GM04504 (cell line): ENCODE results near the gene PCBP1.
"Not testable (repeated sequence)": the region's sequence is repeated elsewhere in the genome, so short reads cannot be mapped to it uniquely, and the experiment has no call there.

ENCODE experiments used
- DNase-seq: peaks from one replicate; pipeline ENCODE4 v3.0.0-alpha.2; 2012; ENCODE audit warnings: low read depth

PCBP1 gene

DNA sequence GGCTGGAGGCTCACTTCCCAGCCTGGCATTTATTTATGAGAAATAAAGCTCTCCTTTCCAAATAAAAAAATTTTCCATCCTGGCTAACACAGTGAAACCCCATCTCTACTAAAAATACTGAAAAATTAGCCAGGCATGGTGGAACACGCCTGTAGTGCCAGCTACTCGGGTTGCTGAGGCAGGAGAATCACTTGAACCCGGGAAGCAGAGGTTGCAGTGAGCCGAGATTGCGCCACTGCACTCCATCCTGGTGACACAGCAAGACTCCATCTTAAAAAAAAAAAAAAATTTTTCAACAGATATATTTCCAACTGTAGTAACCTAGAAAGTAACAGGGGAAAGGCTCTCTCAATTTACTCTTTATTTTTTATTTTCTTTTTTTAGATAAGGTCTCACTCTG, 6.1 kb upstream of the PCBP1 start:
- no peak for DNase-seq

DNA sequence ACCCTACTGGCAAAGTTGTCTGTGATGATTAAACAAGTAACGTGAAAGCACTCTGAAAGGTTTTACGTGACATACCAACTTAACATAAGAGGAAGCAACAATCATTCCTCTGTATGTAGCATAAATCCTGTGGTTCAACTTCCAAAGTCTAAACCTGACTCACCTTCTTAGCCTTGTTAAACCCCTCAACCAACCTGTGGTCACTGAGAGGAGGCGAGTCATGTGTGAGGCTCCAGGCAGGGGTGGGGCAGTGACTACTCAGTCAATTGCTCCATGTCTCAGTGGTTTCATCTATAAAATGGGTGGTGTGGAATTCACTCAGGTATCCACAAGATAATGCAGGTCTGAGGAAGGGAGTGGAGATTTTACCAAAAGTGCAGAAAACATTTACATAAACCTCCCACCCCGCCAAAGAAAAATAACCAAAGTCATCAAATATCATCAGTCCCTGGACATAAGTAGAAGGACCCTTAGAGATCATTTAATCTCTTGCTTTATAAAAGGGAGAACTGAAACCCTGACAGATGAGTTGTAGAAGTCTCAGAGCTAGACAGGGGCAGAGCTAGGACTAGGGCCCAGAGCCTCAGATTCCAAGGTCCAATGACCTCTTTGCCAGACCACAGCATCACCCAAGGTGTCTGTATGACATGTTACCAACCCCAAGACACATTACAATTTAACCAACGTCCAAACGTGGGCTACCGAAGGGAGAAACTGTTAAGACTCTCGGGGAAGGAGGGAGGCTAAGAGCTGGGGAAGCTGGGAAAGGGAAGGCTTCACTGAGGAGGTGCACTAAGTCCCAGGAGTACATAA, 3.7 kb upstream of the PCBP1 start:
- DNase-seq: no peak

DNA sequence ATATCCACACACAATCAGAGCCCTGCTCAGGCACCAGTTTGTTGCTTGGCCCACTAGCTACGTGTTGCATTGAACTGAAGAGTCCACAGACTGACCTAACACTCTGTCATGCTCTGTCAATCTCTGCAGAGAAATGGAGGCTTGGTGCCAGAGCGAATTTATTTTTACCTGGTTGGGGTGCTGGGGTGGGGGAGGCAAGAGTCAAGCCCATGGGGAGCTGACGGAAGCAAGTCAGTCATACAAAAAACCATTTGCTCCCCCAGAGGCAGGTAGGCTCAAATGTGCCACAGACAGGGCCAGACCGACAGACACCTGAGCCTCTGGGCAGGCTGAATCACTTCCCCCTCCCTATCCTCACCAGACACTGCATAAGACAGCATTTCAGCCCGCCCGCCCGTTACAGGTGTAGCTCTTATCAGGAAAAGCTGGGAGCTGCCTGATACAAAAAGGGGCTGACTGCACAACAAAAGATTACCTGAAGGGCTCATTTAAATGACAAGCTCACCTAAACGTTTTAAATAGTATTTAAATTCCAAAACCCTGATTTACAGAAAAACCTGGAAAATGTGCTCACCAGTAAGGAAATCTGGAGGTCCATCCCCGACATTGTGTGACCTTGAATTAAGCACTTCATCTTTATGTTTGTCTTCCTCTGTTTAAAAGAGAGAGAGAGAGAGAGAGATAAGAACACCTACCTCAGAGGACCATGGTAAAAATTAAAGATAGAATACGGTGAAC, 2.1 kb upstream of the PCBP1 start:
- DNase-seq: no peak

DNA sequence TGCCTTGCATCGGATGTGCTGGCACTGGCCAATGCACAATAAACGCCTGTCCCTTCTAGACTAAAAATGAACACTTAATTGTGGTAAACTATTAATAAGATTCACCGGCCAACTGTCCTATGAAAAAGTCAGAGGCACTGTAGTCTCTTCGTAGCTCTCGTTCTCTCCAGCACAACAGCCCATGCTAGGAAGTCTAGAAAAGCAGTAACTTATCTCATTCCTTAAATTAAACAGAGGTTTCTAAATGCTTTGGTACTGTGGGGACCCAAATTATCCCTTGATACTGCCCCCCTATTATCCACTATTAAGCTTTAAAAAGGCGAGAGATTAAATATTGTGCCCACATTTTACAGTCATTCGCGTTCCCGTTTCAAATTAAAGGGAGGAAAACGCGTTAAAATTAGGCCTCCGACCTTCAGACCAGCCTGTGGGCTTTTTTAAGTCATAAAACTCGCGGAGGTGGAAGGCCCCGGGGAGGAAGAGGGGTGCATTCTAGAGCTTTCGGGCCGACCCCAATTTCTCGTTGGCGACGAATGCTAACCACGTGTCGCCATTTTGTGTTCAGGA, 1.5 kb upstream of the PCBP1 start:
- DNase-seq: no peak

DNA sequence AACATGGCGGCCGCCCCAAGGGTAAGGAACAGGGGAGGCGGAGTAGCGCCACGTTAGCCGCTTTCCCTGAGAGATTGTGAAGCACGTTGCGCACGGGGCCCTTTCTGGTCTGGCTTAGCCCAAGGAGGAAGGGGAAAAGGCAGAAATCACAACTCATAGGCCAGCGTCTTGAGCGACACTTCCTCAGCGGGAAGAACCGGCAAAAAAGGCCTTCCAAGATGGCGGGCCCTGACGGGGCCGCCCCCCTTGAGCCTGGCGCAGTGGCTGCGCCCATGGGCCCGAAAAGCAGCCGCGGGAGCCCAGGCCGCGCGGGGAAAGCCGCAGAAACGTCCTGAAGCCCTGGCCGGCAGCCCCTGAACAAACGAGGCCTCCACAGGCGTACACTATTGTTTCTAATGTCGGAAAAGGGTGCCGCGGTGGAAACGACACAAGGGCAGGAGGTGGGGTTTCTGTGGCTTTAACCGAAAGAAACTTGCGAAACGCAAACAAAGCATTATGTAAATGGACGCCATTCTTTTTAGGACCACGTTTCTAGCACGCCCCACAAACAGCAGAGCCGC, 919 bp upstream of the PCBP1 start:
- peak; percentile 58 for DNase-seq

DNA sequence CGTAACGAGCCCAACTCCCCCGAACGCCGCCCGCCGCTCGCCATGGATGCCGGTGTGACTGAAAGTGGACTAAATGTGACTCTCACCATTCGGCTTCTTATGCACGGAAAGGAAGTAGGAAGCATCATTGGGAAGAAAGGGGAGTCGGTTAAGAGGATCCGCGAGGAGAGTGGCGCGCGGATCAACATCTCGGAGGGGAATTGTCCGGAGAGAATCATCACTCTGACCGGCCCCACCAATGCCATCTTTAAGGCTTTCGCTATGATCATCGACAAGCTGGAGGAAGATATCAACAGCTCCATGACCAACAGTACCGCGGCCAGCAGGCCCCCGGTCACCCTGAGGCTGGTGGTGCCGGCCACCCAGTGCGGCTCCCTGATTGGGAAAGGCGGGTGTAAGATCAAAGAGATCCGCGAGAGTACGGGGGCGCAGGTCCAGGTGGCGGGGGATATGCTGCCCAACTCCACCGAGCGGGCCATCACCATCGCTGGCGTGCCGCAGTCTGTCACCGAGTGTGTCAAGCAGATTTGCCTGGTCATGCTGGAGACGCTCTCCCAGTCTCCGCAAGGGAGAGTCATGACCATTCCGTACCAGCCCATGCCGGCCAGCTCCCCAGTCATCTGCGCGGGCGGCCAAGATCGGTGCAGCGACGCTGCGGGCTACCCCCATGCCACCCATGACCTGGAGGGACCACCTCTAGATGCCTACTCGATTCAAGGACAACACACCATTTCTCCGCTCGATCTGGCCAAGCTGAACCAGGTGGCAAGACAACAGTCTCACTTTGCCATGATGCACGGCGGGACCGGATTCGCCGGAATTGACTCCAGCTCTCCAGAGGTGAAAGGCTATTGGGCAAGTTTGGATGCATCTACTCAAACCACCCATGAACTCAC, 673 bp downstream of the PCBP1 start:
- no peak for DNase-seq

DNA sequence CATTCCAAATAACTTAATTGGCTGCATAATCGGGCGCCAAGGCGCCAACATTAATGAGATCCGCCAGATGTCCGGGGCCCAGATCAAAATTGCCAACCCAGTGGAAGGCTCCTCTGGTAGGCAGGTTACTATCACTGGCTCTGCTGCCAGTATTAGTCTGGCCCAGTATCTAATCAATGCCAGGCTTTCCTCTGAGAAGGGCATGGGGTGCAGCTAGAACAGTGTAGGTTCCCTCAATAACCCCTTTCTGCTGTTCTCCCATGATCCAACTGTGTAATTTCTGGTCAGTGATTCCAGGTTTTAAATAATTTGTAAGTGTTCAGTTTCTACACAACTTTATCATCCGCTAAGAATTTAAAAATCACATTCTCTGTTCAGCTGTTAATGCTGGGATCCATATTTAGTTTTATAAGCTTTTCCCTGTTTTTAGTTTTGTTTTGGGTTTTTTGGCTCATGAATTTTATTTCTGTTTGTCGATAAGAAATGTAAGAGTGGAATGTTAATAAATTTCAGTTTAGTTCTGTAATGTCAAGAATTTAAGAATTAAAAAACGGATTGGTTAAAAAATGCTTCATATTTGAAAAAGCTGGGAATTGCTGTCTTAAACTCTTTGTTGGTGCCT, 1.4 kb downstream of the PCBP1 start:
- DNase-seq: no peak

DNA sequence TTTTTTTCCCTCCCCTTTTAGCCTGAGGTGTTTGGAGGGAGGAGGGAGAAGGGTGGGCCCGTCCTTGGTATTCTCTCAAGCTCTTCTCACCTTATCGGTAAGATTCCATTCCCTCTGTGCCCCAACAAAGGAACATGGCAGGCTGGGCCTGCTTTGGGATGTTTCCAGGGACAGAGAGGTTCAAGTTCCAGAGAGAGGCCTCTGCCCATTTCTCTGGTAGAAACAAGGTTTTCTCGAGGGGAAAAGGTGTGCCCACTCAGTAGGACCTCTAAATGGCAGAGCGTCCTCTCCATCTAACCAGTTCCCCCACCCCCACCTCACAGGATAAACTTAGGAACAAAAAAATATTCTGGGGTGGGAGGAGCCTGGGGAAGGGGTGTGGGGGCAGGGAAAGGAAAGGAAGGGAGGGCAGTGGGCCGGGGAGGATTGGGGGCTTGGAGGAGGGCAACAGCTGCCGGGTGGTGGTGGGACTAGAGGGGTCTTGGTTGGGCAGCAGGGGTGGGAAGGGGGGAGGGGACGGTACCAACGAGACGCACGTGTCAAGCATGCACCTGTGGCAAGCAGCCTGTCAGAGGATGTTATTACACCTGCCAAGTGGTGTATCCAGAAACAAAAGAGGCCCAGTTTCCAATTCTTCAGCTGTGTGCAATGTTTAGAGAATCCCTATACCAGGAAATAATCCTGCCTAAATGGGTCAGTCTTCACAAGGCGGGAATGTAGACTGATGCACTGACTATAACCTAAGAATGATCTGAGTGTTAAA, 2.1 kb downstream of the PCBP1 start:
- no peak for DNase-seq

DNA sequence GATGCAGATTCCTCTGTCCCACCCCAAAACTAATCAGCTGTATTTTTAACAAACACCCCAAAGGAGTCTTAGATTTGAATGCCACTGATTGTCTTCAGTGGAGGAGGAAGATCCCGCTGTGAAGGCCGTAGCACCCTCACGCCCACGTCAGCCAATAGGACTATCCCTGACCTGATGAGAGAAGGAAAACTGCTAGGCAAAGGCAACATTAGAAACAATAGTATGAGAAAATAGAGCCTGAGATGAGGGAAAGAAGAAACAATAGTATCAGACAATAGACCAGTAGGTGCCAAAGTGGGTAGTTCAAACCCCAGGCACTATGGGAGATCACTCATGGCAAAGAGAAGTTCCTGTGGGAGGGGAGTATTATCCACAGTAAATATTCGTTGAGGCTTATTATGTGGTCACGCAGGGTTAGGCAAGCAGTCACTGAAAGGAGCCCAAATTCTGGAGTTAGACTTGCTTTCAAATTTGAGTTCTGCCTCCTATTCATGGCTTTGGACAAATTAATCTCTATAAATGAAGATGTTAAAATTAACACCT, 2.8 kb downstream of the PCBP1 start:
- DNase-seq: no peak

DNA sequence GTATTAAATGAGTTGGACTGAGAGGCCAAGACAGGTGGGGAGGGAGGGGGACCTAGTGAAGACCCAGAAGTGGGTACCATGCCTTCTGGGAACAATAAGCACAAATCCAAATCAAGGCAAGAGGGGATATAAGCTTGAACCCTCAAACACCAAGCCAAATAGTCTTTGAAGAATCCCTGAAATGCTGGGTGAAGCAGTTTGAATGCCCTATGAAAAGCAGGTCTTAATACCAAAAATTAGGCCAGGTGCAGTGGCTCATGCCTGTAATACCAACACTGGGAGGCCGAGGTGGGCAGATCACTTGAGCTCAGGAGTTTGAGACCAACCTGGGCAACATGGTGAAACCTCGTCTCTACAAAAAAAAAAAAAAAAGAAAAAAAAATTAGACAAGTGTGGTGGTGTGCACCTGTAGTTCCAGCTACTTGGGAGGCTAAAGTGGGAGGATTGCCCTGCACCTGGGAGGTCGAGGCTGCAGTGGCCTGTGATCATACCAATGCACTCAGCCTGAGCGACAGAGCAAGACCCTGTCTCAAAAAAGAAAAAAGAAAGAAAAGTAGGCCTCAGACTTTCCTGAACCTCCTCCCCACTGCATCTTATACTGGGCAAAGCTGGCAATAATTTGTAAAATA, 3.5 kb downstream of the PCBP1 start:
- DNase-seq: no peak

DNA sequence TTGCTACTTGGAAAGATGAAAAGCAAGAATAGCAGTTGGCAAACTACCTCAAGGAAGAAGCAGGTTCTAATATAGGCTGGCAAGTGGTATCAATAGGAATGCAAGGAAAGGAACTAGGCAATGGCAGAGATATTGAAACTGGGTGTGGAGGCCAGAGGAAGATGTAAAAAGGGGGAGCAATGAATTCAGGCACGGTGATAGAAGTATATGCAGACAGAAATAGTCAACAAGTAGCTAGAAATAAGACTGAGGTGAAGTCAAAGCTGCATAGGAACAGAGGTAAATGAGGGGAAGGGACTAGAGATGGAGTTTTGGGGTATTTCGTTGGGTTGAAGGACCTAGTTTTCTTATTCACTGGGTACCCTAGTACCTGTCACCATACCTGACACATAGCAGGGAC, 4.1 kb downstream of the PCBP1 start:
- no peak for DNase-seq

DNA sequence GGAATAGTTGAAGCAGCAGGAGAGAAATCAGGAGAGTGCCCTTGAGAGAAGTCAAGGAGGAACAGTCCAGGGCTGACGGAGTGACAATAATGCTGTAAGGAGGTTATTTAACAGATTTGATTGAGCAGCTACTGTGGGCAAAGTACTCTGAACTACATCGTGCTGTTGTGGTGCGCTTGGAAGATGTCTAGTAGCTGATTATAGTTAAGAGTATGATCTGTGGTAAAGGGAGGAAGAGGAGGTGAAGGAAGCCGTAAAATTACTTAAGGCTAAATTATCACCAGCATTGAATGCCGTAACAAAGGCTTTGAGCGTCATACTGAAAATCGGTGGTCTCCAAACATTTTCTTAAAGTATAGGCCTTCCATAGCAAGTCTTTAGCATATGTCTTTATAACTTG, 4.5 kb downstream of the PCBP1 start:
- DNase-seq: no peak

DNA sequence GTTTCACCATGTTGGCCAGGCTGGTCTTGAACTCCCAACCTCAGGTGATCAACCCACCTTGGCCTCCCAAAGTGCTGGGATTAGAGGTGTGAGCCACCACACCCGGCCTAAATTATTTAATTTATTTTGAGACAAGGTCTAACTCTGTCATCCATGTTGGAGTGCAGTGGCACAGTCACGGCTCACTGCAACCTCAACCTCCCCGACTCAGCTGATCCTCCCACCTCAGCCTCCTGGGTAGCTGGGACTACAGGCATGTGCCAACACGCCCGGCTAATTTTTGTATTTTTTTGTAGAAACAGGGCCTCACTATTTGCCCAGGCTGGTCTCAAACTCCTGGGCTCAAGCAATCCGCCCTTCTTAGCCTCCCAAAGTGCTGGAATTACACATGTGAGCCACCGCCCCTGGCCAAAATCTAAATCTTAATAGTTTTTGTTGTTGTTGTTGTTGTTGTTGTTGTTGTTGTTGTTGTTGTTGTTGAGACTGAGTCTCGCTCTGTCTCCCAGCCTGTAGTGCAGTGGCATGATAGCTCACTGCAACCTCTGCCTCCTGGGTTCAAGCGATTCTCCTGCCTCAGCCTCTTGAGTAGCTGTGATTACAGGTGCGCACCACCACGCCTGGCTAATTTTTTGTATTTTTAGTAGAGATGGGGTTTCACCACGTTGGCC, 5.4 kb downstream of the PCBP1 start:
- not testable (repeated sequence) for DNase-seq

DNA sequence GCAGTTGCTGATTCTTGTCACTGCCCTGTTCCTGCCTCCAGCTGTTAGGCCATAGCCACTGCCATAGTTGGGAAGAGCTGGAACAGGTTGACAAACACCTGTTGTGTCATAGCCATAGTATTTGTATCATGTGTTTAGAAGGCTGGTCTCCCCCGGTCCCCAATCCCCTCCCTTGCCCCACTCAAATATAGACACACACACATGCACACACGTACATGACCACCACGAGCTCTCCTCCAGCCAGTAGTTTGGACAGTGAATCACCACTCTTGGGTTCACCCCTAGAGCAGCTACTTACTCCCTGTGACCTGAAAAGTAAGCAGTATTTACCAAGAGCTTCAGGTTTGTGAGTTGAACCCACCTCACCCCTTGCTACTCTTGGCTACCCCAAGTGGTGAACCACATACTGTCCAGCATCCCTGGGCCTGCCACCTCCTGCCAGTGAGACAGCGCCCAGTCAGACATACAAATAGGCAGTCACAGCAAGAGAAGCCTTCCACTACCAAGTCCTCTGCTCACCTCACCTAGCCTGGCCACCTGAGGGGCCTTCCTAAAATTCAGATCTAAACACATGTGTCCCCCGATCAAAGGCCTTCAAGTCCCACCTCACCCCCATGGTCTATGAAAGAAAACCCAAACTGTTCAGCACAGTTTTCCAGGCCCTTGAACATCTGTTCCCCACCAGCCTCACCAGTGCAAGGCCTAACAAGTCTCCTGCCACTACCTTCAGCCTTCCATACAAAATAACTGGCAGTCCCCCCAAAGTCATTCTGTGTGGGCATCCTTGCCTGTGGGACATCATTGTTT, 7.1 kb downstream of the PCBP1 start:
- DNase-seq: no peak

DNA sequence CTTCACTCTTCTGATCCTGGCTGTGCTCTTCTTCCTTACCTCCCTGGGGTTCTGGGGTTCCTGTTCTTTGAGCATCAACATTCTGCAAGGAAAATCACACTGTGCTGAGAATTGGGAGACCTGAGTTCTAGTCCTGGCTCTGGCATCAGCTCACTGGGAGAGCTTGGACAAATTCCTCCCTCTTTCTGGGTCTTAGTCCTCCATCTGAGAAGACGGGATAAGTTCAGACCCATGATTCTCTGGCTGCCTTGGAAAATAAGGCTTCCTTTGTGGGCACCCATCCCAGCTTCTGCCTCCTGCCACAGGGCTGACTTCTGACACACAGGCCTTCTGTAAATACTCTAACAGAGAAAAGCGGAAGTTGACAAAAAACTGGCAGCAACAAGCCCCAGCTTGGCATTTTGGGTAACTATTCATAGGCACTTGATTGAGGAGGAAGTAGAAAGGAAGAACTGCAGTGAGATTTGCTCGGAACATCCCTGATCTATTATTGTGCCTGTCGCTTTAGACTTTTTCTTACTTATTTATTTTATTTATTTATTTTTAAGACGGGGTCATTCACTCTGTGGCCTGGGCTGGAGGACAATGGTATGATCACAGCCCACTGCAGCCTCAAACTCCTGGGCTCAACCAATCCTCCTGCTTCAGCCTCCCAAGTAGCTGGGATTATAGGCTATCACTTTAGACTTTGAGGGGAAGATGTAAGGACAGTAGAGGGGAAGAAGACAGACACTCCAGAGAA, 7.9 kb downstream of the PCBP1 start:
- DNase-seq: no peak

DNA sequence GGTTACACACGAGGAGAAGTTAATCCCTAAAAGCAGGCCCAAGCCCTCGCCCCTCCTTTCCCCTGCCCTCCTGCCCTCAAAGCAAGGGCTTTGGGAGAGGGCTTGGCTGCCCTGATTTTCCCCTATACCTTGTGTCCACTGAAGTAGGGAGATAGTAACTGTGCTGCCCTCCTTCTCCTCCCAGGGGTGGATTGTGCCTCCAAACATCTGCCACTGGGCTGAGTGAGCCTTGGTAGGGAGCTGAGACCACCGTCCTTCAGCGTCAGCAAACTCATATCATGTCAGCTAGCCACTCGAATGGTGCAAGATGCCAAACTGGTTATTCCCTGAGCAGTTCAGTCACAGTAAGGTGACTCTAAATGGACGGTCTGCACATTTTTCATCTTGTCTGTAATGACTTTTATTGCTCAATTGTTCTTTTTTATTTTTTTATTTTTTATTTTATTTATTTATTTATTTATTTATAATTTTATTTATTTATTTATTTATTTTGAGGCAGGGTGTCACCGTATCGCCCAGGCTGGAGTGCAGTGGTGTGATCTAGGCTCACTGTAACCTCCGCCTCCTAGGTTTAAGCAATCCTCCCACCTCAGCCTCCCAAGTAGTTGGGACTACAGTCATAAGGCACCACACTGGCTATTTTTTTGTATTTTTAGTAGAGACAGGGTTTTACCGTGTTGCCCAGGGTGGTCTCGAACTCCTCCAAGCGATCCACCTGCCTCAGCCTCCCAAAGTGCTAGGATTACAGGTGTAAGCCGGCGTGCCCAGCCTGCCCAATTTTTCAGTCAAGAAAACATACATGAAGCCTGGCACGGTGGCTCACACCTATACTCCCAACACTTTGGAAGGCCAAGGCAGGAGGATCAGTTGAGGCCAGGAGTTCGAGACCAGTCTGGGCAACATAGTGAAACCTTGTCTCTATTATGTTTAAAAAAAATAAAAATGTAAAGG, 8.7 kb downstream of the PCBP1 start:
- DNase-seq: no peak

DNA sequence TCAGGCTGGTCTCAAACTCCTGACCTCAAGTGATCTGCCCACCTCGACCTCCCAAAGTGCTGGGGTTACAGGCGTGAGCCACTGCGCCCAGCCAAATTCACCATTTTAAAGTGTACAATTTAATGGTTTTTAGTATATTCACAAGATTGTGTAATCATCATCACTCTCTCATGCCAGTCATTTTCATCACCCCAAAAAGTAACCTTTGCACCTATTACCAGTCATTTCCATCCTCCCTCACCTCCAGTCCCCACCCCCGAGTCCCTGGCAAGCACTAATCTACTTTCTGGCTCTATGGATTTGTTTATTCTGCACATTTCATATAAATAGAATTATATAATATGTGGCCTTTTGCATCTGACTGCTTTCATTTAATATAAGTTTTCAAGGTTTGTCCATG, 10.8 kb downstream of the PCBP1 start:
- DNase-seq: no peak
